Amygdala (tissue), 56 donors: ENCODE results near the gene GOLGA1.
"Not testable (repeated sequence)": the region's sequence is repeated elsewhere in the genome, so short reads cannot be mapped to it uniquely, and the experiment has no call there.

Experiments
- DNase-seq, 56 donors: peaks; one replicate each; lab custom pipeline; 2025; lab: John Stamatoyannopoulos, UW

The GOLGA1 gene

DNA sequence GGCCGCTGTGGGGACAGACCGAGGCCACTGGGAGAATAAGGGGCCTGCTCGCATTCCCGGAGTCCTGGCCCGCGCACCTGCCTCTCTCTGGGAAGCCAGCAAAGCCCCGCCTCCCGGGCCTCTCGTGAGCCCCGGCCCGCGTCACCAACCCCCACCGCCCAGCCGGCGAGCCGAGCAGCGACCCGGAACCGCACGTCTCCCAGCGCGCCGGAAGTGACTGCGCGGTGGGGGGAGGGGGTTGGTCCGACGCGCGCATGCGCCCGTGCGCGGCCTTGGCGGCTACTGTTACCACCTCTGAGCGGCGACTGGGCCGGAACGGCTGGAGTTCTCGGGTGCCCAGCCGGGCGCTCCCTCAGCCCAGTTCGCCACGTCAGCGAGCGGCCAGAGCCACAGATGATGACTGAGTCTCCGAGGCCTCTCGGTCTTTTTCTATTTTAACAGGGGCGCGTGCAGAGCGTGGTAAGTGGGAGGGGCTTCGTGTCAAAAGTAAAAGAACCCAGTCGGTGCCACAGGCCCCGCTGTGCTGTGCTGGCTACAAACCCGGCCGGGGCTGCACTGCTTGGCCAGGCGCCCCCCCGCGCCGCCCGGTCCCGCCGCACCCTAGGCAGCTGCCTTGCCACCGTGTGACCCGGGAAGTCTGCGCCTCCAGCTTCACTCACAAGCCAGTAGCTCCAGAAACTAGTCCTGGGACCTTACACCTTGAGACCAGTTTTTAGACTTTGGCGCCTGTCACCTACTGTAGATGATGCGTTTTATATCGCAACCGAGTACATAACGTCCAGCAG lies at the start of gene GOLGA1:
TSS of gene GOLGA1 (minus strand) at position 190 of the 785 bp plus-strand sequence. CDS start 2,372 bp downstream, outside the sequence.
- peak; percentile 50 to 96 (median 89) for DNase-seq

GRCh38 chr9:124983698-124984097 lies 42.8 kb upstream of the GOLGA1 start:
- no peak for DNase-seq

DNA sequence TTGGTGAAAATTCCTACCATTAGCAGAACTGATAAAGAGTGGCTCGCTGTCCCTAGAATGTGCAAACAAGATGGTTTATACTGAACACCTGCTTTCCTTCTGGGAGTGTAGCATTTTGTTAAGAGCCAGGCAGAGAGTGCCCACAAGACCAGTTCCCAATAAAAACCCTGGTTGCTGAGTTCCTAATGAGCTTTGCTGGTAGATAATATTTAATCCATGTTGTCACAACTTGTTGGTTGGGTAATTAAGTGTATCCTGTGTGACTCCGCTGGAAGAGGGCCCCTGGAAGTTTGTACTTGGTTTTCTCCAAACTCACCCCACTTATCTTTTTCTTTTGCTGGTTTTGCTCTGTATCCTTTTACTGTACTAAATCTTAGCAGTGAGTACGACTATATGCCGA lies 39.5 kb upstream of the GOLGA1 start:
- no peak for DNase-seq

DNA sequence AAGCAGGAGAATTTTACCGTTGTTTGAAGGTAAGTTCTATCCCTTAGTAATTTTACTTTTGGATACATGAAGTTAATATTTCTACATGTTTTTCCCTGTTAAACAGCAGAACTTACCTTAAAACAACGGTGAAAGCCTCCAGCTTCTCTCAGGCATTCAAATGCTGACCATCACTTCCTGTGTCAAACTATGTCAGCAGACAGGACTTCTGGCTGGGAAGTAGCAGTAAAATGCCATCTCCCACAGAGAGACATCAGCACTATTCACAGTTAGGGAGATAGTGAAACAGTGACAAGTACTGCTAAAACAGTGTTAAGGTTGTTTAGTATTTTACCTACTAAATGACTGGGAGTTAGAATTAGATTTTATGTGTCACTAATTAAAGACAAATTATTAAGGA lies 34.2 kb upstream of the GOLGA1 start:
- no peak for DNase-seq

DNA sequence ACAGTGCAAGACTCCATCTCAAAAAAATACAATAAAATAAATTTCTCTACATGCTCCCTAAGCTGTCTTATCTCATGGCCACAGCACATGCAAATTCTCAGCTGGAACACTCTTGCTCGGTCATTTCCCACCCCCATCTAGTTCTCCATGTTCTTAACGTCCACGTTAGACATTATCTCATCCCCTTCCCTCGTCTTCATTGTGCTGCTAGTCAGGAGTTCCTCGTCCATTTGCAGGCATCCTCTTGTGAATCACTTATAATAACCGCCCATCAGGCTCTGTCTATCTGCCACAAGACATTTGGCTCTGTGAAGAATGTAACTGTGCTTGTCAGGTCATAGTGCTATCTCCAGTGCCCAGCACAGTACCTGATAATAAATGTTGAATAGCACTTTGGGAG lies 32.9 kb upstream of the GOLGA1 start:
- DNase-seq: no peak

DNA sequence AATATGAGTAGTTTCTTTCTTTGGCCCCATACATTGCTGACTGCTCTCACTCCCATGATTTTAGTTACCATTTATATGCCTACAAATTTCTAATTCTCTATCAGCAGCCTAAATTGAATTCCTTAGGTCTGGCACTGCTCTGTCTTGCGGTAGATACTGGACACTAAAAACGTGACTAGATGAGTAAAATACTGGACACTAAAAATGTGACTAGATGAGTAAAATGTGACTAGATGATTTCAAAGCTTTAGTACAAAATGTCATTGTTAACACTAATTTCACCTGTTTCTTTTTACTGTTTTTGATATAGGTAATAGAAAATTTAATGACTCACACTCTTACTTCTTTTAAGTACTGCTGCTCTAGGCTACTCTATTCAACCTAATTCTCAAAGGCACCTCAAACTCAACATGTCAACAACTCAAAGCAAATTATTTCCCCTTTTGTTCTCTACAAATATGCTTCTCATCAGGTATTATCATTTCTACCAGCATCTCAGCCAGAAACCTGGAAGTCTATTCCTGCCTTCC lies 31.4 kb upstream of the GOLGA1 start:
- no peak for DNase-seq

DNA sequence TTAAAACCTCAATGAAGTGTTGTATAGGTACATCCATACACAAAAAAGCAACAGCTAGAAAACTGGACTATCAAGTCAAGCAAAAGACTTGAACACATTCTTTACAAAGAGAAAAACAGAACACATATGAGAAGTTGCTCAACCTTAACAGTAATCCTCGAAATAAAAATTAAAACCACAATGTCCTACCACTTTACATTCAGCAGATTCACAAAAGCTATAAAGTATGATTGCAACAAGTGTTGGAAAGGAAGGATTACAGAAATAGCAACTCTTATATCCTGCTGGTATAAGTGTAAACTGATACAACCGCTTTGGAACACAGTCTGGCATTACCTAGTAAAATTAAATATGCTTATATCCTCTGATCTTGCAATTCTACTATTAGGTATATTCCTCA lies 28.5 kb upstream of the GOLGA1 start:
- no peak for DNase-seq

DNA sequence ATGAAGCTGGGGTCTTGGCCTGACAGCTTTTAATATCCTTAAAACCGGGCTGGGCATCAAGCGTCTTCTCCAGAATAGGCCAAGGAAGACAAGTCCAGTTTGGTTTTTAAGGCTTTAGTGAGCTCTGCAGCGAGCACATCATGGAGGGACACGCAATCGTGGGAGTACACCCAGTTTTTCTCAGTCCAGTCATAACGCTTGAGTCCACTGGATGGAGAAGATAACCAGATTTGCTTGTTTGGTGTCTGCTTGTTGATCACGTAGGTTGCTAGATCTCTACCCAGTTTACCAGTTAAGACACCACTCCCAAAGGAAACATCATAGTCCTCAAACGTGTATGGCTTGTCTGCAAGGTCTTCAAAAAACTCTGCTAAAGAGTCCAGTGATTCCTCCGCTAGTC lies 27.4 kb upstream of the GOLGA1 start:
- DNase-seq: no peak

- not testable (repeated sequence) for DNase-seq
These were observed 25.1 kb upstream of the GOLGA1 start for GRCh38 chr9:124965775-124966568.

GRCh38 chr9:124964604-124965003 lies 23.7 kb upstream of the GOLGA1 start:
- no peak for DNase-seq

- DNase-seq: no peak
These were observed 23.2 kb upstream of the GOLGA1 start for GRCh38 chr9:124964056-124964455.

GRCh38 chr9:124960409-124960752 lies 19.5 kb upstream of the GOLGA1 start:
- no peak for DNase-seq

GRCh38 chr9:124959671-124960408 lies 19.0 kb upstream of the GOLGA1 start:
- not testable (repeated sequence) for DNase-seq

GRCh38 chr9:124954255-124954654 lies 13.4 kb upstream of the GOLGA1 start:
- DNase-seq: no peak

GRCh38 chr9:124950050-124950718 lies 9.3 kb upstream of the GOLGA1 start:
- no peak for DNase-seq

DNA sequence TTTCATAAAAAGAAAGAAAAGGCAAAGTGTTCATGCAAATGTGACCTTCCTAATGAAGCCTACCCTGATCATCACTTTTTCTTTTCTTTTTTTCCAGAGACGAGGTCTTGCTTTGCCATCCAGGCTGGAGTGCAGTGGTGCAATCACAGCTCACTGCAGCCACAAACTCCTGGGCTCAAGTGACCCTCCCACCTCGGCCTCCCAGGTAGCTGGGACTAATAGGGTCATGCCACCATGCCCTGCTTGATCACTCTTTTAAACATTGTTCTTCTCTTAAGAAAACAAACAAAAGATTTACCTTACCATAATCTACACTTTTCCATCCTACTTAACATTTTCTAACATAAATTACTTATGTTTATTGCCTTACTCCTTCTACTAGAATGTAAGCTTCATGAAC lies 8.5 kb upstream of the GOLGA1 start:
- DNase-seq: no peak

- no peak for DNase-seq
These were observed 7.0 kb upstream of the GOLGA1 start for GRCh38 chr9:124947727-124948391.

DNA sequence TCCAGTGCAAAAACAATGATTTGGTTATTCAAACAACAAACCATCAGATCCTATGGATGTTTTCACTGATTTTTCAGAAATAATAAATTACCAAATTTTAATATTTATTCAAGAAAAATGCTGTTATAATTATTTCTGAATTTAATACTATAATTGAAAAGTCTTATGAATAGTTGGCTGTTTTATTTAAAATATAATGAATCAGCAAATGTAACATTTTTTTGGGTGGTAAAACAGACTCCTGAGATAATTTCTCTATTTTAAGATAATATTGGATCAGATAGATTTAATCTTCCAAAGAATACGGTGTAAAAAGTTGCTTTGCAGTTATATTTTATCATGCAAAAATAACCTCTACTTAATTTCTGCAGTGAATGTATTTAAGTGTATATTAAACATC lies 5.3 kb upstream of the GOLGA1 start:
- no peak for DNase-seq

DNA sequence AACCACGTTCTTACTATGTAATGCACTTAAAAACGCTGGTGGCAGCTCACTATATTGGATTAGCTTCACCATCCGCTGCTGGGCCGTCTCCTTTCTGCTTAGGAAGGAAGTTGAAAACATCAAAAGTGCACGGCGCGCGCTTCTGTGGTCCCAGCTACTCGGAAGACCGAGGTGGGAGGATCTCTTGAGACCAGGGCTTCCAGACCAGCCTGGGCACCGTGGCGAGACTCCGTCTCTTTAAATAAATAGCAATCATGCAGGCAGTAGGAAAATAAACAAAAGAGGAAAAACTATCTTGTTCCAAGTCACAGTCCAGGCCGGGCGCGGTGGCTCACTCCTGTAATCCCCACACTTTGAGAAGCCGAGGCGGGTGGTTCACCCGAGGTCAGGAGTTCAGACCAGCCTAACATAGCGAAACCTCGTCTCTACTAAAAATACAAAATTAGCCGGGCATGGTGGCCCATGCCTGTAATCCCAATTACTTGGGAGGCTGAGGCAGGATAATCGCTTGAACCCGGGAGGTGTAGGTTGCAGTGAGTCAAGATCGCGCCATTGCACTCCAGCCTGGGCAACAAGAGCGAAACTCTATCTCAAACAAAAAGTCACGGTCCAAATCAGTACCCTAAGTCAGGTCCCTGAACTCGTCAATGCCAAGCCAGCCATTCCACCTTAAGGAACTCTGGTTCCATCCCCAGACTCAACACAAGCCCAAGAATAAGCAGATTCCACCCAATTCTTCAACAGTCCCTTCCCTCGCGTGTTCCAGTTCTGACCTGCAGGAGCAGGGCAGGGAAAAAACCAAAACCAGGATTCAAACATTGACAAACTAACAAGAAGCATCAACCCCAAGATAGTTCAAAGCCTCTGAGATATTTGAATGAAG lies 1.0 kb upstream of the GOLGA1 start:
- peak in 30 of 56 donors; percentile 8 to 60 (median 38) for DNase-seq
